Heart left ventricle (tissue), 13 donors: ENCODE data around the gene CDC42.

Experiments
- CTCF ChIP-seq, 12 donors: fragments of 200-600 bp; sonication (generic) in 4 of 12; IDR thresholded peaks; one replicate each; pipeline versions ENCODE4 v1.5.0 to v1.8.0; 2018 to 2022; ENCODE audit warnings: antibody characterized with exemption in 12 of 12, mild to moderate bottlenecking in 5 of 12
- POLR2A ChIP-seq, 2 donors: fragments of 450-650 bp; IDR thresholded peaks; one replicate each; pipeline ENCODE4 v1.6.1; 2017; ENCODE audit warnings: antibody characterized with exemption in 2 of 2, mild to moderate bottlenecking in 2 of 2, moderate library complexity in 2 of 2
- donor health status: ischemic (EF 13 %, LVEDD 7.1; RV severe dilation, severe dysfunction).
- donor health status: DM: no; HTN: yes; CAD: no.
- donor health status: DM: no; HTN: no; CAD: no.
- donor health status: ischemic (EF 25% LVEDD 6.9; RV normal size, moderate dysfunction).
- donor health status: ischemic (EF 25% LVEDD 5.7; RV mildly dilated, moderate dysfunction).
- donor health status: ischemic (EF 35%, LVEDD 5.7; RV mildly dilated, moderate dysfunction).
- donor health status: nonischemic (EF 11% LVEDD 7.7; RV severe dilation, severe dysfunction).
- donor health status: DM: yes; HTN: yes; CAD: no.
- donor health status: PGD.
- donor health status: ischemic (EF 29% LVEDD 5.4; RV normal size, mild dysfunction).
- donor health status: nonischemic (EF 23%, LVEDD 6.1; RV moderate dilation, normal function).

GRCh38 chr1:22096463-22096862 is 44.0 kb downstream of the CDC42 start:
- TF ChIP-seq POLR2A (IDR thresholded peaks at IDR 0.05) (no peak), CTCF (IDR thresholded peaks at IDR 0.05) (no peak)
